ENCODE results near the gene PLEKHH3. TPM values are rescaled to one million over a fixed set of nuclear protein-coding genes. Genes with fewer than 3 reads are reported as not detected.

Gene PLEKHH3
- total RNA-seq, 1 experiment from 2014 or later: 32.2 TPM

DNA sequence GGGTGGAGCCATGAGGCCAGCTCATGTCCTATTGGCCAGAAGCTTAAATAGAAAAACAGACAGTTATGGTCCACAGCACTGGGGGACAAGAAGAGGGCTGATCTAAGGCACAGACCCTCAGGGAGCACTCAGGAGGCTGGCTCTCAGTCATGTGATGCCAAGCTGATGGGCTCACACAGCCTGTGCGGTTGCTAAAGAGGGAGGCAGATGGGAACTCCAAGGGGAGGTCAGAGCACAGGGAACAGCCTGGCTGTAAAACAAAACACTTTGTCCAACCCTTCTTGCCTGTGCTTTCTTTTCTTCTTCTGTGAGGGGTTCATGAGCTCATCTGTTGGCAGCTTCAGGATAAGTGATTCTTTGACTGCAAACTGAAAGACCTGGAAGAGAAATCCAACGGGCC is 32.8 kb upstream of the PLEKHH3 start:
- Histone ChIP-seq H3K36me3 (ENCODE audit: control insufficient read depth, insufficient read depth, low read length) (peaks cover 2% of the 10 kb centered on the region; the same call in 1 of the 2 replicates), H3K4me1 (ENCODE audit: control insufficient read depth, insufficient read depth, low read length) (no peaks in the 10 kb centered on the region), H3K4me3 (ENCODE audit: low read depth in 2 of 2, low read length in 2 of 2) (no peak overlapping the region), H3K9me3 (ENCODE audit: control insufficient read depth, insufficient read depth, low read depth, low read length) (no peaks in the 10 kb centered on the region), H3K27ac (ENCODE audit: low read length) (no peak overlapping the region), H3K27me3 (ENCODE audit: control insufficient read depth, insufficient read depth, low read length) (no peaks in the 10 kb centered on the region)
- POLR2A ChIA-PET: no interaction called here
- CTCF ChIA-PET: no interaction called here
- in situ Hi-C loops (cut with HindIII; ENCODE audit: low pct_unique_long_range_greater_than_20kb, low sequenced_read_pairs) (no loop called here), intact Hi-C loops (cut with micrococcal nuclease; ENCODE audit: unreplicated experiment) (no loop called here)
- ATAC-seq (no peak), DNase-seq (ENCODE audit: low read depth, low spot score) (no peak)
- BruUV-seq (replicated peaks): no TSS peak
- TF ChIP-seq, protein P1, sequence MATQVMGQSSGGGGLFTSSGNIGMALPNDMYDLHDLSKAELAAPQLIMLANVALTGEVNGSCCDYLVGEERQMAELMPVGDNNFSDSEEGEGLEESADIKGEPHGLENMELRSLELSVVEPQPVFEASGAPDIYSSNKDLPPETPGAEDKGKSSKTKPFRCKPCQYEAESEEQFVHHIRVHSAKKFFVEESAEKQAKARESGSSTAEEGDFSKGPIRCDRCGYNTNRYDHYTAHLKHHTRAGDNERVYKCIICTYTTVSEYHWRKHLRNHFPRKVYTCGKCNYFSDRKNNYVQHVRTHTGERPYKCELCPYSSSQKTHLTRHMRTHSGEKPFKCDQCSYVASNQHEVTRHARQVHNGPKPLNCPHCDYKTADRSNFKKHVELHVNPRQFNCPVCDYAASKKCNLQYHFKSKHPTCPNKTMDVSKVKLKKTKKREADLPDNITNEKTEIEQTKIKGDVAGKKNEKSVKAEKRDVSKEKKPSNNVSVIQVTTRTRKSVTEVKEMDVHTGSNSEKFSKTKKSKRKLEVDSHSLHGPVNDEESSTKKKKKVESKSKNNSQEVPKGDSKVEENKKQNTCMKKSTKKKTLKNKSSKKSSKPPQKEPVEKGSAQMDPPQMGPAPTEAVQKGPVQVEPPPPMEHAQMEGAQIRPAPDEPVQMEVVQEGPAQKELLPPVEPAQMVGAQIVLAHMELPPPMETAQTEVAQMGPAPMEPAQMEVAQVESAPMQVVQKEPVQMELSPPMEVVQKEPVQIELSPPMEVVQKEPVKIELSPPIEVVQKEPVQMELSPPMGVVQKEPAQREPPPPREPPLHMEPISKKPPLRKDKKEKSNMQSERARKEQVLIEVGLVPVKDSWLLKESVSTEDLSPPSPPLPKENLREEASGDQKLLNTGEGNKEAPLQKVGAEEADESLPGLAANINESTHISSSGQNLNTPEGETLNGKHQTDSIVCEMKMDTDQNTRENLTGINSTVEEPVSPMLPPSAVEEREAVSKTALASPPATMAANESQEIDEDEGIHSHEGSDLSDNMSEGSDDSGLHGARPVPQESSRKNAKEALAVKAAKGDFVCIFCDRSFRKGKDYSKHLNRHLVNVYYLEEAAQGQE (IDR thresholded peaks at IDR 0.05; ENCODE audit: insufficient read depth in 1 of 2, low read depth in 2 of 2, low read length in 1 of 2): no peak
- TF ChIP-seq TCF7L2 (IDR thresholded peaks at IDR 0.05; ENCODE audit: low read depth, low read length): no peak
- no peak for TF ChIP-seq SIN3A (IDR thresholded peaks at IDR 0.05; ENCODE audit: borderline replicate concordance, insufficient read depth, low read depth, low read length)
- TF ChIP-seq POLR2AphosphoS5 (IDR thresholded peaks at IDR 0.05; ENCODE audit: low read depth, low read length): no peak
- TF ChIP-seq, protein P2, sequence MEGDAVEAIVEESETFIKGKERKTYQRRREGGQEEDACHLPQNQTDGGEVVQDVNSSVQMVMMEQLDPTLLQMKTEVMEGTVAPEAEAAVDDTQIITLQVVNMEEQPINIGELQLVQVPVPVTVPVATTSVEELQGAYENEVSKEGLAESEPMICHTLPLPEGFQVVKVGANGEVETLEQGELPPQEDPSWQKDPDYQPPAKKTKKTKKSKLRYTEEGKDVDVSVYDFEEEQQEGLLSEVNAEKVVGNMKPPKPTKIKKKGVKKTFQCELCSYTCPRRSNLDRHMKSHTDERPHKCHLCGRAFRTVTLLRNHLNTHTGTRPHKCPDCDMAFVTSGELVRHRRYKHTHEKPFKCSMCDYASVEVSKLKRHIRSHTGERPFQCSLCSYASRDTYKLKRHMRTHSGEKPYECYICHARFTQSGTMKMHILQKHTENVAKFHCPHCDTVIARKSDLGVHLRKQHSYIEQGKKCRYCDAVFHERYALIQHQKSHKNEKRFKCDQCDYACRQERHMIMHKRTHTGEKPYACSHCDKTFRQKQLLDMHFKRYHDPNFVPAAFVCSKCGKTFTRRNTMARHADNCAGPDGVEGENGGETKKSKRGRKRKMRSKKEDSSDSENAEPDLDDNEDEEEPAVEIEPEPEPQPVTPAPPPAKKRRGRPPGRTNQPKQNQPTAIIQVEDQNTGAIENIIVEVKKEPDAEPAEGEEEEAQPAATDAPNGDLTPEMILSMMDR (IDR thresholded peaks at IDR 0.05): no peak

GRCh38 chr17:42708588-42708987 is 31.8 kb upstream of the PLEKHH3 start:
- ChIA-PET CTCF (interaction anchor here (0.5 kb wide), 1 partner anchor 60 kb away, joined by 4 read pairs; no protein-coding TSS in a partner anchor), POLR2A (no interaction called here)
- intact Hi-C loops (cut with micrococcal nuclease; ENCODE audit: unreplicated experiment) (no loop called here), in situ Hi-C loops (cut with HindIII; ENCODE audit: low pct_unique_long_range_greater_than_20kb, low sequenced_read_pairs) (no loop called here)
- ATAC-seq (no peak), DNase-seq (ENCODE audit: low read depth, low spot score) (no peak)
- Histone ChIP-seq H3K36me3 (ENCODE audit: control insufficient read depth, insufficient read depth, low read length) (0 out of 2 replicates have a peak, but pooled peaks cover 2% of the 10 kb centered on the region), H3K27me3 (ENCODE audit: control insufficient read depth, insufficient read depth, low read length) (no peaks in the 10 kb centered on the region), H3K4me1 (ENCODE audit: control insufficient read depth, insufficient read depth, low read length) (no peaks in the 10 kb centered on the region), H3K4me3 (ENCODE audit: low read depth in 2 of 2, low read length in 2 of 2) (no peak overlapping the region), H3K9me3 (ENCODE audit: control insufficient read depth, insufficient read depth, low read depth, low read length) (no peaks in the 10 kb centered on the region), H3K27ac (ENCODE audit: low read length) (no peak overlapping the region)
- TF ChIP-seq SIN3A (IDR thresholded peaks at IDR 0.05; ENCODE audit: borderline replicate concordance, insufficient read depth, low read depth, low read length): no peak
- TF ChIP-seq, protein P1 (IDR thresholded peaks at IDR 0.05; ENCODE audit: insufficient read depth in 1 of 2, low read depth in 2 of 2, low read length in 1 of 2): no peak
- no TSS peak for BruUV-seq (replicated peaks)
